Stimulated activated CD4-positive, alpha-beta T cell treated with anti-CD3 and anti-CD28 coated beads, Interleukin-4, amount 100 ng/mL, for 24 hours (primary cell): ENCODE results near the gene RAB3GAP2.
A peak's percentile ranks its signal among the peaks of the same experiment; 100 is the strongest.
"Not testable (repeated sequence)": the region's sequence is repeated elsewhere in the genome, so short reads cannot be mapped to it uniquely, and the experiment has no call there.

Source experiments
- DNase-seq: peaks from one replicate; pipeline ENCODE4 v3.0.0-alpha.2; 2020

The RAB3GAP2 gene

DNA sequence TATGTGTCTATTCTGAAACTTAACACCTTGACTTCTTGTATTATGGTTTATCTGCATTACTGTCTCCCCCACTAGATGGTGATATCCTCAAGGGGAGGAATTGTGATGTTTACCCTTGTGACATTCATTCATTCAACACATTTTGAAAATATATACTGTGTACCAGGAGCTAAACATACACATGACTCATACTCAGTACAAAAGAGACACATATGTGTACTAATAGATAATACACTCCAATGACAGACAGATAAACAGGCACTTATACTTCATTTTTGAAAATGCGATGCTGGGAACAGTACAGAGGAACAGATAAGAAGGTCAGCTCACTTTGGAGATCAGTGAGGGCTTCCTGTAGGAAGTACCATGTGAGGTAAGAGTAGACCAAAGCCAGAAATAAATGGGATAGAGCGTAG is 8.9 kb upstream of the RAB3GAP2 start:
- no peak for DNase-seq

- no peak for DNase-seq
Observed at GRCh38 chr1:220280249-220280648, 8.0 kb upstream of the RAB3GAP2 start.

DNA sequence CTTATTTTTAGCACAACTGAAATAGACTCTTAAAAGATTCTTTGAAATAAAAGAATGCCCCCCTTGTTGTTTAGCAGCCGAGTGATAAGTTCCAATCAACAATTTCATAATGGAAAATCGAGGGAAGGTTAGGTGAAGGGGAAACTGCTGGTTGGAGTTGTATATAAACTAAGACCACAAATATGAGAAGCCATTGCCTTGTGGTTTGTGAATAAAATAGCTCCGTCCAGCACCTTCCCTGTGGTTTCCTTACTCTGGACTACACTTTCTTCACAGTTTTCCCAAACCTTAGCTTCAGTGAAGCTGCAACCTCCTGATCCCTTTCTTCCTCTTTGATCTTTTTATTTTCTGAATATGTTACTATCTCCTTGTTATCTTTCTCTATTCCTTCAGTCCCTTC is 6.7 kb upstream of the RAB3GAP2 start:
- DNase-seq: no peak

- DNase-seq: no peak
Observed at GRCh38 chr1:220275430-220275829, 3.2 kb upstream of the RAB3GAP2 start.

DNA sequence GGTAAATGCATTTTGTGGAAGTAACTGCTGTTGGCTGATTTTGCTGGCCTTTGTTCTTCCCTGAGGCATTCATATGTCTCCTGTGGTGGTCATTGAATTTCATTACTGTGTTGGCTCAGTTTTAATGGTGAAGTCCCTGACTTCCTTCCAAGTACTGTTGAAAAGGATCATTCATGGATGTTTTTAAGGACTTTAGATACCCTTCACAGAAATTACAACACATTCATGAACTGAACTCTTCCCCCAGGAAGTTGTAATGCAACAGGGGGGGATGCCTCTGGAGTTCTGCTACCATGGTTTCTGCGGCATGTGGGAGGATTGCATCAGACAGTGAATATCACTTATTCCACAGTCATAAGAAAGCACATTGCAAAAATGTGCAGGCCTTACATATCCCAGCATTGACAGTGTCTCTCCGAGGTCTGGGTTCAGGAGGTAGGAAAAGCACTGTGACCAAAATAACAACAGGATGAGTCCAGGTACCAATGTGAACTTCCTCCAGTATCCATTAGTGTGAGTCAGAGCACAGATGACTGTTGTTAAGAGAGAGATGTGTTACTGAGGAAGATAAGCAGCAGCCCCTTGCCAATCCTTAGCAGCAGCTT is 2.1 kb upstream of the RAB3GAP2 start:
- no peak for DNase-seq

GRCh38 chr1:220272841-220273090 is 513 bp upstream of the RAB3GAP2 start:
- no peak for DNase-seq

GRCh38 chr1:220271706-220272046 is 577 bp downstream of the RAB3GAP2 start:
- peak; percentile 20 for DNase-seq

- no peak for DNase-seq
Observed at GRCh38 chr1:220269036-220269435, 3.2 kb downstream of the RAB3GAP2 start.

- DNase-seq: no peak
Observed at GRCh38 chr1:220267630-220268029, 4.6 kb downstream of the RAB3GAP2 start.

DNA sequence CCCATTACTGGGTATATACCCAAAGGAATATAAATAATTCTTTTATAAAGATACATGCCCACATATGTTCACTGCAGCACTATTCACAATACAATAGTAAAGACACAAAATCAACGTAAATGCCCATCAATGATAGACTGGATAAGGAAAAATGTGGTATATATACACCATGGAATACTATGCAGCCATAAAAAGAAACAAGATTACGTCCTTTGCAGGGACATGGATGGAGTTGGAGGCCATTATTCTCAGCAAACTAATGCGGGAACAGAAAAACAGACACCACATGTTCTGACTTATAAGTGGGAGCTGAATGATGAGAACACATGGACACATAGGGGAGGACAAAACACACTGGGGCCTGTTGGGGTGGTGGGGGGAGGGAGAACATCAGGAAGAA is 12.0 kb downstream of the RAB3GAP2 start:
- DNase-seq: not testable (repeated sequence)

GRCh38 chr1:220259756-220260155 is 12.5 kb downstream of the RAB3GAP2 start:
- DNase-seq: not testable (repeated sequence)

DNA sequence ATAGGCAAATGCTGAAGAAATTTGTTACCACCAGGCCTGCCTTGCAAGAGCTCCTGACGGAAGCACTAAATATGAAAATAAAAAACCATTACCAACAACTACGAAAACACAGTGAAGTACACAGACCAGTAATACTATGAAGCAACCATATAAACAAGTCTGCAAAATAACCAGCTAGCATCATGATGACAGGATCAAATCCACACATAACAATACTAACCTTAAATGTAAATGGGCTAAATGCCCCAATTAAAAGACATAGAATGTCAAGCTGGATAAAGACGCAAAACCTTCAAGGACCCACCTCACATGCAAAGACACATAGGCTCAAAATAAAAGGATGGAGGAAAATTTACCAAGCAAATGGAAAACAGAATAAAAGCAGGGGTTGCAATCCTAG is 16.1 kb downstream of the RAB3GAP2 start:
- DNase-seq: not testable (repeated sequence)

DNA sequence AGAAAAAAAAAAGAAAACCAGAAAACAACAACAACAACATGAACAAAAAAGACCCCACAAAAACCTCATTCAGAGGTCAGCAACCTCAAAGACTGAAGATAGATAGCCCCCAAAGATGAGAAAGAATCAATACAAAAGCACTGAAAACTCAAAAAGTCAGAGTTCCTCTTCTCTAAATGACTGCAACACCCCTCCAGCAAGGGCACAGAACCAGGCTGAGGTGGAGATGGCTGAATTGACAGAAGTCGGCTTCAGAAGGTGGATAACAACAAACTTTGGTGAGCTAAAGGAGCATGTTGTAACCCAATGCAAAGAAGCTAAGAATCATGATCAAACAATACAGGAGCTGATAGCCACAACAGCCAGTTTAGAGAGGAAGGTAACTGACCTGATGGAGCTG is 17.0 kb downstream of the RAB3GAP2 start:
- no peak for DNase-seq

GRCh38 chr1:220253290-220253689 is 19.0 kb downstream of the RAB3GAP2 start:
- not testable (repeated sequence) for DNase-seq

GRCh38 chr1:220251272-220251671 is 21.0 kb downstream of the RAB3GAP2 start:
- no peak for DNase-seq

- no peak for DNase-seq
Observed at GRCh38 chr1:220250681-220251080, 21.6 kb downstream of the RAB3GAP2 start.

DNA sequence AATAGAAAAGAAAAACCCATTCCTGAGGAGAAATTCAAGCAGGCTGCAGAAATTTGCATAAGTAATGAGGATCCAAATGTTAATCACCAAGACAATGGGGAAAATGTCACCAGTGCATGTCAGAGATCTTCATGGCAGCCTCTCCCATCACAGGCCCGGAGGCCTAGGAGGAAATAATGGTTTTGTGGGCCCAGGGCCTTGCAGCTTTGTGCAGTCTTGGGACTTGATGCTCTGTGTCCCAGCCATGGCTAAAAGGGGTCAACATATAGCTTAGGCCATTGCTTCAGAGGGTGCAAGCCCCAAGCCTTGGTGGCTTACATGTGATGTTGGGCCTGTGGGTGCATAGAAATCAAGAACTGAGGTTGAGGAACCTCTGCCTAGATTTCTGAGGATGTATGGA is 22.7 kb downstream of the RAB3GAP2 start:
- DNase-seq: no peak

GRCh38 chr1:220248715-220249265 is 23.5 kb downstream of the RAB3GAP2 start:
- DNase-seq: not testable (repeated sequence)

DNA sequence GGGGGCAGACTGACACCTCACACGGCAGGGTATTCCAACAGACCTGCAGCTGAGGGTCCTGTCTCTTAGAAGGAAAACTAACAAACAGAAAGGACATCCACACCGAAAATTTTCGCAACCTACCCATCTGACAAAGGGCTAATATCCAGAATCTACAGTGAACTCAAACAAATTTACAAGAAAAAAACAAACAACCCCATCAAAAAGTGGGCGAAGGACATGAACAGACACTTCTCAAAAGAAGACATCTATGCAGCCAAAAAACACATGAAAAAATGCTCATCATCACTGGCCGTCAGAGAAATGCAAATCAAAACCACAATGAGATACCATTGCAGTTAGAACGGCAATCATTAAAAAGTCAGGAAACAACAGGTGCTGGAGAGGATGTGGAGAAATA is 26.4 kb downstream of the RAB3GAP2 start:
- DNase-seq: not testable (repeated sequence)

DNA sequence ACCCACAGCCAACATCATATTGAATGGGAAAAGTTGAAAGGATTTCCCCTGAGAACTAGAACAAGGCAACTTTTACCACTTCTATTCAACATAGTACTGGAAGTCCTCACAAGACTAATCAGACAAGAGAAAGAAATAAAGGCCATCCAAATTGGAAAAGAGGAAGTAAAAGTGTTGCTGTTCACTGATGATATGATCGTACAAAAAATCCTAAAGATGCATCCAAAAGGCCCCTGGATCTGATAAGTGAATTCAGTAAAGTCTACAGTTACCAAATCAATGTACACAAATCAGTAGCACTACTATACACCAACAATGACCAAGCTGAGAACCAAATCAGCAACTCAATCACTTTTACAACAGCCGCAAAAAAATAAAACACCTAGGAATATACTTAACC is 28.3 kb downstream of the RAB3GAP2 start:
- DNase-seq: no peak

DNA sequence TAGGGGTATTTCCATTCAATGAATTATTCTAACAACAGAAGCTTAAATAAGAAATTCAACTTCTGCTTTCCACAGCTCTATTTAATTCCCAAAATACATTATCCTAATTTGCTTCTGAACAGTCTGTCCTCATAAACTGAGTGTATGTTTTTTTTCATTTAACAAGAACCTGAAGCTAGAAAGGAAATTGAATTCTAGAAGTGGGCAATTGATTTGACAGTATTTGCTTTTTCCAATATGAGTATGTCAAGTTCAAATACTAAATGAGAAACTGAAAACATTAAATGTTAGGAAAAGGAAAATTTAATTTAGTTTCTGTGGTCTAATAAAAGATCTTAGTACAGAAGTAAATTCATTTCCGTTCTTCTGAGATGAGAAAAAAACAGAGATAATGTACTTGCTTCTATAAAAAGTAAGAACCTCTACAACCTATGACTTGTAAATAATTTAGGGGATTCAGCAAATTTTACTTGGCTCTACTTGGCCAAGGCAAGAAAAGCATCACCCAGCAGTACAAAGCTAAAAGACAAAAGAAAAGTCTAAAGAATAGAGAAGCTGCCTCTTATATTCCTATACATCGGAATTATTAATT is 31.1 kb downstream of the RAB3GAP2 start:
- DNase-seq: no peak

GRCh38 chr1:220239966-220240365 is 32.3 kb downstream of the RAB3GAP2 start:
- DNase-seq: no peak

GRCh38 chr1:220239213-220239612 is 33.0 kb downstream of the RAB3GAP2 start:
- no peak for DNase-seq

- not testable (repeated sequence) for DNase-seq
Observed at GRCh38 chr1:220236278-220236677, 36.0 kb downstream of the RAB3GAP2 start.

- no peak for DNase-seq
Observed at GRCh38 chr1:220235462-220235861, 36.8 kb downstream of the RAB3GAP2 start.
